NB4 (cell line): ENCODE measurements around the gene NFKBIE.

Experiments
- DNase-seq: peaks from one replicate; pipeline ENCODE4 v3.0.0; 2010; ENCODE audit warnings: low read depth
- H3K4me3 ChIP-seq: one replicate; pipeline ENCODE4 v1.5.1; 2011; ENCODE audit warnings: mild to moderate bottlenecking, low read depth, low read length, moderate library complexity
- MAX ChIP-seq: IDR thresholded peaks from 2 replicates; pipeline ENCODE4 v1.6.1; 2011; ENCODE audit warnings: low read depth, low read length
- MYC ChIP-seq: IDR thresholded peaks from 2 replicates; pipeline ENCODE4 v1.6.1; 2011; ENCODE audit warnings: low read depth, low read length
- POLR2A ChIP-seq: IDR thresholded peaks from 2 replicates; pipeline ENCODE4 v1.6.1; 2011; ENCODE audit warnings: mild to moderate bottlenecking; ENCODE audit not compliant: insufficient read length; ENCODE audit errors: extremely low read depth
- TF ChIP-seq, protein P1 (sequence below): IDR thresholded peaks from one replicate; pipeline ENCODE4 v1.5.1; 2012; ENCODE audit warnings: low read depth, low read length

Gene NFKBIE

DNA sequence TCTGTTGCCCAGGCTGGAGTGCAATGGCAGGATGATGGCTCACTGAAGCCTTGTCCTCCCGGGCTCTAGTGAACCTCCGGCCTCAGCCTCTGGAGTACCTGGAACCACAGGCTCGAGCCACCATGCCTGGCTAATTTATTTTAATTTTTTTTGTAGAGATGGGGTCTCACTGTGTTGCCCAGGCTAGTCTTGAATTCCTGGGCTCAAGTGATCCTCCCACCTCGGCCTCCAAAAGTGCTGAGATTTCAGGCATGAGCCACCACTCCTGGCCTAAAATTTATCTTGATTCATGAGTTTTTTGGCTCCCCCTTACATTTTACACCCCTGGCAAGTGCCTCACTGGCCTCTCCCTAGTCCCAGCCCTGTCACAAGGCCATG is 44.4 kb downstream of the NFKBIE start:
- no peak overlapping the region for H3K4me3 ChIP-seq

DNA sequence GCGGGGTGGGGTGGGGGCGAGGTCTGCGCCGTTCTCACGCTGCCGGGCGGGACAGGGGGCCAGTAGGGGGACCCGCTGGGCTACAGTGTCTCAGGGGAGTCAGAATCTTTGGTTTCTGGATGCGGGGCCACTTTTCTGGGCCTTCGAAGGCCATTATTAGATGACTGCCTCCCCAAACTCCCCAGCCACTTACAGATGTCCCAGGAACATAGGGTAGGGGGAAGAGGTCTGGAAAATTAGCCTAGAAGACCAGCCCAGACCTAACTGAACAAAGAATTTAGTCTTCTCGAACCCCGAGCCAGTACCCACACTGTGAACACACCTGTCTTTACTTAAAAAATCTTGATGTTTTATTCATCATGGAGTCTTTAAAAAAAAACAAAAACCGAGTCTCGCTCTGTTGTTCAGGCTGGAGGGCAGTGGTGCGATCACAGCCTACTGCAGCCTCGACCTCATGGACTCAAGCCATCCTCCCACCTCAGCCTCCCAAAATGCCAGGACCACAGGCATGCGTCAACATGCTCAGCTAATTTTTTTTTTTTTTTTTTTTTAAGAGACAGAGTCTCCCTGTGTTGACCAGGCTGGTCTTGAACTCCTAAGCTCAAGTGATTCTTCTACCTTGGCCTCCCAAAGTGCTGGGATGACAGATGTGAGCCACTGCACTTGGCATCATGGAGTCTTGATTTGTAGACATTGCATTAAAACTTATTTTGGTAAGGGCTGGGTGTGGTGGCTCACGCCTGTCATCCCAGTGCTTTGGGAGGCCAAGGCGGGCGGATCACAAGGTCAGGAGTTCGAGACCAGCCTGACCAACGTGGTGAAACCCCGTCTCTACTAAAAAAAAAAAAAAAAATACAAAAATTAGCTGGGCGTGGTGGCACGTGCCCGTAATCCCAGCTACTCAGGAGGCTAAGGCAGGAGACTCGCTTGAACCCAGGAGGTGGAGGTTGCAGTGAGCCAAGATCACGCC is 45.3 kb downstream of the NFKBIE start:
- TF ChIP-seq, protein P1, sequence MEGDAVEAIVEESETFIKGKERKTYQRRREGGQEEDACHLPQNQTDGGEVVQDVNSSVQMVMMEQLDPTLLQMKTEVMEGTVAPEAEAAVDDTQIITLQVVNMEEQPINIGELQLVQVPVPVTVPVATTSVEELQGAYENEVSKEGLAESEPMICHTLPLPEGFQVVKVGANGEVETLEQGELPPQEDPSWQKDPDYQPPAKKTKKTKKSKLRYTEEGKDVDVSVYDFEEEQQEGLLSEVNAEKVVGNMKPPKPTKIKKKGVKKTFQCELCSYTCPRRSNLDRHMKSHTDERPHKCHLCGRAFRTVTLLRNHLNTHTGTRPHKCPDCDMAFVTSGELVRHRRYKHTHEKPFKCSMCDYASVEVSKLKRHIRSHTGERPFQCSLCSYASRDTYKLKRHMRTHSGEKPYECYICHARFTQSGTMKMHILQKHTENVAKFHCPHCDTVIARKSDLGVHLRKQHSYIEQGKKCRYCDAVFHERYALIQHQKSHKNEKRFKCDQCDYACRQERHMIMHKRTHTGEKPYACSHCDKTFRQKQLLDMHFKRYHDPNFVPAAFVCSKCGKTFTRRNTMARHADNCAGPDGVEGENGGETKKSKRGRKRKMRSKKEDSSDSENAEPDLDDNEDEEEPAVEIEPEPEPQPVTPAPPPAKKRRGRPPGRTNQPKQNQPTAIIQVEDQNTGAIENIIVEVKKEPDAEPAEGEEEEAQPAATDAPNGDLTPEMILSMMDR, result peak; percentile 20
- TF ChIP-seq MAX, result no peak
- peak; percentile 25 for DNase-seq
- peak overlapping the region; percentile 53 for H3K4me3 ChIP-seq

More for the DNA sequence above, 44.4 kb downstream of the NFKBIE start:
- TF ChIP-seq MYC (no peak), POLR2A (no peak), MAX (no peak)
- TF ChIP-seq, protein P1, result no peak
- DNase-seq, result no peak

GRCh38 chr6:44219053-44219814 is 46.1 kb downstream of the NFKBIE start:
- H3K4me3 ChIP-seq, result peak overlapping the region; percentile 53
- DNase-seq, result peak; percentile 92
- TF ChIP-seq MYC (no peak), MAX (no peak), POLR2A (peak; percentile 40)
- TF ChIP-seq, protein P1, result no peak

DNA sequence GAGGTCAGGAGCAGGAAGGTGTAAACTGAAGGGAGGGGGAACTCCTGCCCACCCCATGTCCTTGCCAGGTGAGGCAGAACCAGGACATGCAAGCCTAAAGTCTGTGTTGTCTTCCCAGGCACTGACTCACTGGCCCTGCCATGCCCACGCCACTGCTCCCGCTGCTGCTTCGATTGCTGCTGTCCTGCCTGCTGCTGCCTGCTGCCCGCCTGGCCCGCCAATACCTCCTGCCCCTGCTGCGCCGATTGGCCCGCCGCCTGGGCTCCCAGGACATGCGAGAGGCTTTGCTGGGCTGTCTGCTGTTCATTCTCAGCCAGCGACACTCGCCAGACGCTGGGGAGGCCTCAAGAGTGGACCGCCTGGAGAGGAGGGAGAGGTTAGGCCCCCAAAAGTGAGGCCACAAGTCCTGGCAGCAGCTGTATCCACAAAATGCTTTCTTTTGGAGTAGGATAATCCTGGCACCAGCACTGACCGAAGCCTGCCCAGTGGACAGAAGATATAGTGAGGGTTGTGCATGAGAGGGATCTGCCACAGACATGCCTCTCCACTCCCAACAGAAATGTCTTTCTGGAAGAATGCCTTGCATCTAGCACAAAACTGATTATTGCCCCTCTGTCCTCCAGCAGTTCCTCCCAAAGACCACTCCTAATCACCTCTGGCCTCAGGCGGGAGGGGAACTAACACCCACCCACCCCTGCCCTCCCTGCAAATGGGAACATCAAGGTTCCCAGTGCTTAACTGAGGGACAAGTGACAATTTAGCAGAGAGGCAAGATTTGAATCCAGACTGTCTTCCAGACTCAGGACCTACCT is 47.8 kb downstream of the NFKBIE start:
- no peak for TF ChIP-seq MAX
- no peak for TF ChIP-seq POLR2A
- TF ChIP-seq, protein P1, result no peak
- TF ChIP-seq MYC, result no peak
- H3K4me3 ChIP-seq, result no peak overlapping the region
- DNase-seq, result no peak

DNA sequence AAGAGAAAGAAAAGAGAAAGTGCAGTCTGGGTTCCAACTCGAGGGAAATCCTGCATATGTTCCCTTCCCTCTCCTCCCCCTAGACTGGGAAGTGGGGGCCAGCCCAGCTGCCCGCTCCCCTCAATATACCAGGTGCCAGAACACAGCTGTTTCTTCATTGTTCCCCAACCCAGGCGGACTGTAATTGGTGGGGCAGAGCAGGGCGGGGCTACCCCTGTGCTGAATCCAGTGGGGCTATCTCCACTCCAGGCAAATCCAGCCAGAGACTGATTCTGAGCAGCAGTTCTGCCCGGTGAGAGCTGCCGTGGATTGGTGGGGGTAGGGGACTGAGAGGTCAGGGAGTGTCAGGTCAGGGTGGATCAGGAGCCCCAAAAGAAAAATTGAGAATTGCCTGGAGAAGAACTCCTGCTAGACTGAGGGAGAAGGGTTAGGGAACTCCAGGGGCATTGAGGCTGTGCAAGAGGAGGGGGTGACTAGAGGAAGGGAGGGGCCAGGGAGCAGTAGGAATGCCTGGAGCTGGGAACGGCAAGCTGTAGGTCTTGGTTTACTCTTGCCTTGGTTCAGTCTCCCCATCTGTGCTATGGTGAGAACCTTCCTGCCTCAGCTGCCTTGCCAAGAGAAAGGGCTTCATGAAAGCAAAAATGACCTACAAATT is 48.5 kb downstream of the NFKBIE start, which contains the start of gene MYMX:
TSS of gene MYMX (plus strand) at position 250 of the 655 bp plus-strand sequence. CDS start 546 bp downstream, outside the sequence.
- TF ChIP-seq POLR2A (no peak), MAX (no peak), MYC (no peak)
- TF ChIP-seq, protein P1, result no peak
- no peak for DNase-seq

More for the DNA sequence above, 48.5 kb downstream of the NFKBIE start, which contains the start of gene MYMX:
- H3K4me3 ChIP-seq, result no peak within 1 kb of the TSS
